Measurements from ENCODE around the gene YPEL1. TPM values are rescaled to one million over a fixed set of nuclear protein-coding genes. Genes with fewer than 3 reads are reported as not detected.

YPEL1 gene
- total RNA-seq, 1 experiment from 2014 or later, result 3.1 TPM

DNA sequence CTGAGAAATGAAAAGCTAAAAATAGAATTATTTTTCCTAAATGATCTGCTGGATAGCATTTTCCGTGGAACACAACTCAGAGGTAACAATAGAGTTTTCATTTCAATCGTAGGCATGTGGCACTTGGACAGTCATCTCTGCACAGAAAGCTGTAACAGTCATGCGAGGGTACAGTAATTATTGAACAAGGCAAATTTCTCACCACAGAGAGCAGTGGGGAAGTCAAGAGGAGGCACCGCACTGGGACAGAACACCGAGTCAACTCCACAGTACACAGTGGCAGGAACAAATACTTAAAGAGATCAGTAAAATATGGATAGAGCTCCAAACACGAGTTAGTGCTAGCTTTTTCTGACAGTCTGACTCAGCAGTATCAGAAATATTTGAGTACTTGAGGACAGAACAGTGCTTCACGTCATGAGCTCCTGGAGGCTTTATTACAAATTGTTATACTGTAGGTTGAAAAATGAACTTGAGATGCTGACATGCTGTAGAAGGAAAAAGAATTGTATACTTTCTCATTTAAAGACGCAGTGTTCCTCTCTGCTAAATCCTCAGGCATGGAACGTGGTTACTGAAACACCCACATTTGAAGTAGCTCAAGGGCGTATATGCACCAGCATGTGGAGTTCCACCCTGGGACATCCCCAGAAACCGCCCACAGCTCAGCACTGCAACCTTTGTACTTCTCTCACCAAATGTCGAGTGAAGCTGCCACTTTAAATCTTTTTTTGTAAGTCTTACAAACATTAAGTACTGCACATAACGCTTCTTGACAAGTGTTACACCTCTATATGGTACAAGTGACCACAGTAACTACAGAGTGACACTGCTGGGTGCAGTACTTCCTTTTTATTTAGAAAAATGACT is 27.4 kb upstream of the YPEL1 start:
- TF ChIP-seq, protein P1, sequence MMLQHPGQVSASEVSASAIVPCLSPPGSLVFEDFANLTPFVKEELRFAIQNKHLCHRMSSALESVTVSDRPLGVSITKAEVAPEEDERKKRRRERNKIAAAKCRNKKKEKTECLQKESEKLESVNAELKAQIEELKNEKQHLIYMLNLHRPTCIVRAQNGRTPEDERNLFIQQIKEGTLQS (IDR thresholded peaks at IDR 0.05), result no peak
- TF ChIP-seq YY1 (IDR thresholded peaks at IDR 0.05; ENCODE audit: extremely low read depth, insufficient replicate concordance, low read depth, low read length) (no peak), POLR2AphosphoS5 (IDR thresholded peaks at IDR 0.05; ENCODE audit: low read depth, low read length) (no peak), EZH2phosphoT487 (IDR thresholded peaks at IDR 0.05; ENCODE audit: borderline replicate concordance) (no peak), ZFX (IDR thresholded peaks at IDR 0.05) (no peak), SP1 (IDR thresholded peaks at IDR 0.05; ENCODE audit: low read depth) (no peak), CEBPB (IDR thresholded peaks at IDR 0.05; ENCODE audit: low read depth) (no peak), SRF (IDR thresholded peaks at IDR 0.05; ENCODE audit: low read depth) (no peak), POLR2A (IDR thresholded peaks at IDR 0.05; ENCODE audit: borderline replicate concordance, extremely low read depth, insufficient read depth, insufficient read length) (no peak), TCF7L2 (IDR thresholded peaks at IDR 0.05; ENCODE audit: borderline replicate concordance, extremely low read depth, insufficient read depth, insufficient read length) (no peak), RAD21 (IDR thresholded peaks at IDR 0.05; ENCODE audit: low read depth) (no peak), JUND (IDR thresholded peaks at IDR 0.05) (no peak), EGR1 (IDR thresholded peaks at IDR 0.05; ENCODE audit: low read depth) (no peak), FOSL1 (IDR thresholded peaks at IDR 0.05; ENCODE audit: low read depth) (no peak), CBX3 (IDR thresholded peaks at IDR 0.05; ENCODE audit: low read depth) (no peak), ELF1 (IDR thresholded peaks at IDR 0.05; ENCODE audit: borderline replicate concordance, low read depth) (no peak), SIN3A (IDR thresholded peaks at IDR 0.05; ENCODE audit: low read depth) (no peak)
- TF ChIP-seq, protein P2, sequence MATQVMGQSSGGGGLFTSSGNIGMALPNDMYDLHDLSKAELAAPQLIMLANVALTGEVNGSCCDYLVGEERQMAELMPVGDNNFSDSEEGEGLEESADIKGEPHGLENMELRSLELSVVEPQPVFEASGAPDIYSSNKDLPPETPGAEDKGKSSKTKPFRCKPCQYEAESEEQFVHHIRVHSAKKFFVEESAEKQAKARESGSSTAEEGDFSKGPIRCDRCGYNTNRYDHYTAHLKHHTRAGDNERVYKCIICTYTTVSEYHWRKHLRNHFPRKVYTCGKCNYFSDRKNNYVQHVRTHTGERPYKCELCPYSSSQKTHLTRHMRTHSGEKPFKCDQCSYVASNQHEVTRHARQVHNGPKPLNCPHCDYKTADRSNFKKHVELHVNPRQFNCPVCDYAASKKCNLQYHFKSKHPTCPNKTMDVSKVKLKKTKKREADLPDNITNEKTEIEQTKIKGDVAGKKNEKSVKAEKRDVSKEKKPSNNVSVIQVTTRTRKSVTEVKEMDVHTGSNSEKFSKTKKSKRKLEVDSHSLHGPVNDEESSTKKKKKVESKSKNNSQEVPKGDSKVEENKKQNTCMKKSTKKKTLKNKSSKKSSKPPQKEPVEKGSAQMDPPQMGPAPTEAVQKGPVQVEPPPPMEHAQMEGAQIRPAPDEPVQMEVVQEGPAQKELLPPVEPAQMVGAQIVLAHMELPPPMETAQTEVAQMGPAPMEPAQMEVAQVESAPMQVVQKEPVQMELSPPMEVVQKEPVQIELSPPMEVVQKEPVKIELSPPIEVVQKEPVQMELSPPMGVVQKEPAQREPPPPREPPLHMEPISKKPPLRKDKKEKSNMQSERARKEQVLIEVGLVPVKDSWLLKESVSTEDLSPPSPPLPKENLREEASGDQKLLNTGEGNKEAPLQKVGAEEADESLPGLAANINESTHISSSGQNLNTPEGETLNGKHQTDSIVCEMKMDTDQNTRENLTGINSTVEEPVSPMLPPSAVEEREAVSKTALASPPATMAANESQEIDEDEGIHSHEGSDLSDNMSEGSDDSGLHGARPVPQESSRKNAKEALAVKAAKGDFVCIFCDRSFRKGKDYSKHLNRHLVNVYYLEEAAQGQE (IDR thresholded peaks at IDR 0.05; ENCODE audit: low read depth), result no peak
- TF ChIP-seq, protein P3, sequence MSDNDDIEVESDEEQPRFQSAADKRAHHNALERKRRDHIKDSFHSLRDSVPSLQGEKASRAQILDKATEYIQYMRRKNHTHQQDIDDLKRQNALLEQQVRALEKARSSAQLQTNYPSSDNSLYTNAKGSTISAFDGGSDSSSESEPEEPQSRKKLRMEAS (IDR thresholded peaks at IDR 0.05), result no peak
- TF ChIP-seq, protein P4, sequence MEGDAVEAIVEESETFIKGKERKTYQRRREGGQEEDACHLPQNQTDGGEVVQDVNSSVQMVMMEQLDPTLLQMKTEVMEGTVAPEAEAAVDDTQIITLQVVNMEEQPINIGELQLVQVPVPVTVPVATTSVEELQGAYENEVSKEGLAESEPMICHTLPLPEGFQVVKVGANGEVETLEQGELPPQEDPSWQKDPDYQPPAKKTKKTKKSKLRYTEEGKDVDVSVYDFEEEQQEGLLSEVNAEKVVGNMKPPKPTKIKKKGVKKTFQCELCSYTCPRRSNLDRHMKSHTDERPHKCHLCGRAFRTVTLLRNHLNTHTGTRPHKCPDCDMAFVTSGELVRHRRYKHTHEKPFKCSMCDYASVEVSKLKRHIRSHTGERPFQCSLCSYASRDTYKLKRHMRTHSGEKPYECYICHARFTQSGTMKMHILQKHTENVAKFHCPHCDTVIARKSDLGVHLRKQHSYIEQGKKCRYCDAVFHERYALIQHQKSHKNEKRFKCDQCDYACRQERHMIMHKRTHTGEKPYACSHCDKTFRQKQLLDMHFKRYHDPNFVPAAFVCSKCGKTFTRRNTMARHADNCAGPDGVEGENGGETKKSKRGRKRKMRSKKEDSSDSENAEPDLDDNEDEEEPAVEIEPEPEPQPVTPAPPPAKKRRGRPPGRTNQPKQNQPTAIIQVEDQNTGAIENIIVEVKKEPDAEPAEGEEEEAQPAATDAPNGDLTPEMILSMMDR (IDR thresholded peaks at IDR 0.05 in 2 of 3, conservative IDR thresholded peaks at IDR 0.05 in 1 of 3; ENCODE audit: borderline replicate concordance in 1 of 3, insufficient read depth in 1 of 3, low read depth in 2 of 3, low read length in 2 of 3), result no peak
- POLR2A ChIA-PET, result no interaction called here
- BruUV-seq (replicated peaks), result TSS peak; percentile 10

More for the DNA sequence above, 27.4 kb upstream of the YPEL1 start:
- no peak overlapping the region for H3K27ac ChIP-seq (ENCODE audit: low read depth, low read length)
- intact Hi-C loops (cut with micrococcal nuclease), result no loop called here
- H4K20me1 ChIP-seq (ENCODE audit: insufficient read depth), result no peaks in the 10 kb centered on the region
- no peak overlapping the region for H3K4me2 ChIP-seq (ENCODE audit: low read length)
- H3K4me3 ChIP-seq (replicated peaks in 1 of 2; ENCODE audit: low read depth in 1 of 2, low read length in 2 of 2), result no peak overlapping the region
- H2AFZ ChIP-seq (ENCODE audit: low read depth, low read length, poor library complexity, severe bottlenecking), result no peak overlapping the region
- no peak overlapping the region for H3K9ac ChIP-seq (ENCODE audit: low read length)
- RAD21 ChIA-PET (ENCODE audit: low non-redundant PET in 1 of 2, low total read pairs in 2 of 2, uncharacterized antibody in 2 of 2, unreplicated experiment in 2 of 2), result no interaction called here
- no peaks in the 10 kb centered on the region for H3K4me1 ChIP-seq (ENCODE audit: control insufficient read depth in 1 of 2, insufficient read depth in 2 of 2, low read length in 2 of 2)
- no peaks in the 10 kb centered on the region for H3K79me2 ChIP-seq (ENCODE audit: insufficient read depth, low read length)
- no peaks in the 10 kb centered on the region for H3K9me2 ChIP-seq (ENCODE audit: insufficient read depth)
- H3K36me3 ChIP-seq (ENCODE audit: control insufficient read depth in 1 of 2, insufficient read depth in 2 of 2, low read length in 2 of 2), result peaks cover 32 to 42% of the 10 kb centered on the region in 2 experiments; a peak in 3 of 4 replicates
- no peaks in the 10 kb centered on the region for H3K27me3 ChIP-seq (ENCODE audit: insufficient read depth, low read length)
- H3K9me3 ChIP-seq (ENCODE audit: control insufficient read depth in 1 of 2, insufficient read depth in 1 of 2, low read depth in 1 of 2, low read length in 2 of 2), result no peaks in the 10 kb centered on the region
- CTCF ChIA-PET, result interaction anchor here (0.8 kb wide), 1 partner anchor 175 kb away, joined by 3 read pairs; no protein-coding TSS in a partner anchor
- DNase-seq (ENCODE audit: low read depth, low spot score), result no peak
- ATAC-seq, result no peak
